GM18861 (cell line): ENCODE measurements around the gene LFNG.

ENCODE experiments used
- ATAC-seq: cut with Tn5 transposase; IDR thresholded peaks from one replicate; pipeline ENCODE4 v1.9.1; 2021; ENCODE audit not compliant: unreplicated experiment

The LFNG gene

GRCh38 chr7:2515424-2516193 lies 4.0 kb upstream of the LFNG start:
- ATAC-seq, result no peak

GRCh38 chr7:2516194-2516555 lies 3.4 kb upstream of the LFNG start:
- no peak for ATAC-seq

GRCh38 chr7:2517026-2517425 lies 2.5 kb upstream of the LFNG start:
- no peak for ATAC-seq

GRCh38 chr7:2517678-2518507 lies 1.7 kb upstream of the LFNG start:
- ATAC-seq, result no peak

GRCh38 chr7:2518737-2519118 lies 846 bp upstream of the LFNG start:
- no peak for ATAC-seq

GRCh38 chr7:2520131-2520760 lies 672 bp downstream of the LFNG start:
- no peak for ATAC-seq

- no peak for ATAC-seq
These were observed 1.3 kb downstream of the LFNG start for GRCh38 chr7:2520761-2521290.

GRCh38 chr7:2521341-2521745 lies 1.8 kb downstream of the LFNG start:
- ATAC-seq, result no peak

GRCh38 chr7:2521952-2522591 lies 2.5 kb downstream of the LFNG start:
- no peak for ATAC-seq

GRCh38 chr7:2522780-2523433 lies 3.3 kb downstream of the LFNG start:
- ATAC-seq, result no peak

GRCh38 chr7:2523461-2523936 lies 3.9 kb downstream of the LFNG start:
- ATAC-seq, result no peak

- ATAC-seq, result no peak
These were observed 4.6 kb downstream of the LFNG start for GRCh38 chr7:2523941-2524807.

- ATAC-seq, result no peak
These were observed 5.5 kb downstream of the LFNG start for GRCh38 chr7:2524808-2525657.

GRCh38 chr7:2525658-2526630 lies 6.4 kb downstream of the LFNG start:
- no peak for ATAC-seq

- no peak for ATAC-seq
These were observed 7.3 kb downstream of the LFNG start for GRCh38 chr7:2526659-2527504.
